Neural cell (in vitro differentiated cells): ENCODE measurements around the gene TANC2.

Source experiments
- CTCF ChIP-seq: fragments of 450-650 bp; IDR thresholded peaks from 2 replicates; pipeline ENCODE4 v1.5.1; 2014; ENCODE audit warnings: antibody characterized with exemption, mild to moderate bottlenecking, moderate library complexity; ENCODE audit not compliant: poor library complexity, severe bottlenecking
- EP300 ChIP-seq: fragments of 450-650 bp; conservative IDR thresholded peaks from 2 replicates; pipeline ENCODE4 v1.6.1; 2014; ENCODE audit warnings: antibody characterized with exemption, mild to moderate bottlenecking, moderate library complexity; ENCODE audit not compliant: poor library complexity, severe bottlenecking
- EZH2 ChIP-seq: fragments of 200-600, 300-800 bp; shearing (Covaris generic), sonication (generic); IDR thresholded peaks from 2 replicates; pipeline ENCODE4 v1.6.1; 2014; ENCODE audit warnings: antibody characterized with exemption, low read length, borderline replicate concordance, mild to moderate bottlenecking; ENCODE audit not compliant: insufficient read depth, poor library complexity, severe bottlenecking
- MXI1 ChIP-seq: fragments of 450-650 bp; conservative IDR thresholded peaks from 2 replicates; pipeline ENCODE4 v1.6.1; 2014; ENCODE audit warnings: antibody characterized with exemption, mild to moderate bottlenecking; ENCODE audit not compliant: poor library complexity, severe bottlenecking
- RAD21 ChIP-seq: fragments of 450-650 bp; conservative IDR thresholded peaks from 2 replicates; pipeline ENCODE4 v1.6.1; 2014; ENCODE audit warnings: antibody characterized with exemption, mild to moderate bottlenecking, moderate library complexity
- TAF1 ChIP-seq: IDR thresholded peaks from 2 replicates; pipeline ENCODE4 v1.6.1; 2012; ENCODE audit warnings: low read depth

GRCh38 chr17:62949036-62949435, 17.0 kb upstream of the TANC2 start:
- TF ChIP-seq CTCF (no peak), EP300 (no peak), MXI1 (no peak), RAD21 (no peak), TAF1 (no peak), EZH2 (no peak)
